HK-2 (cell line): Measurements from ENCODE around the gene SCAANT1.

ENCODE experiments used
- DNase-seq: peaks from one replicate; pipeline ENCODE4 v3.0.0-alpha.2; 2018; ENCODE audit not compliant: unreplicated experiment

Gene SCAANT1

GRCh38 chr3:63911873-63912767, at the start of gene SCAANT1:
Gene SCAANT1, minus strand, starts transcription at chr3:63912383.
- peak; percentile 83 for DNase-seq

GRCh38 chr3:63961891-63962290, 49.7 kb upstream of the SCAANT1 start:
- DNase-seq: no peak

- peak; percentile 36 for DNase-seq
These were observed 48.0 kb upstream of the SCAANT1 start for GRCh38 chr3:63960048-63960711.

GRCh38 chr3:63959146-63959545, 47.0 kb upstream of the SCAANT1 start:
- DNase-seq: no peak

- no peak for DNase-seq
These were observed 43.8 kb upstream of the SCAANT1 start for GRCh38 chr3:63955830-63956545.

- no peak for DNase-seq
These were observed 43.0 kb upstream of the SCAANT1 start for GRCh38 chr3:63955036-63955650.

GRCh38 chr3:63954182-63954581, 42.0 kb upstream of the SCAANT1 start:
- DNase-seq: no peak

GRCh38 chr3:63952248-63952594, 40.0 kb upstream of the SCAANT1 start:
- DNase-seq: no peak

GRCh38 chr3:63951492-63952247, 39.5 kb upstream of the SCAANT1 start:
- no peak for DNase-seq

GRCh38 chr3:63950698-63951097, 38.5 kb upstream of the SCAANT1 start:
- DNase-seq: no peak

- no peak for DNase-seq
These were observed 36.8 kb upstream of the SCAANT1 start for GRCh38 chr3:63949005-63949404.

- DNase-seq: no peak
These were observed 35.4 kb upstream of the SCAANT1 start for GRCh38 chr3:63947594-63947993.

GRCh38 chr3:63946753-63947152, 34.6 kb upstream of the SCAANT1 start:
- DNase-seq: no peak

- no peak for DNase-seq
These were observed 33.4 kb upstream of the SCAANT1 start for GRCh38 chr3:63945558-63946096.

GRCh38 chr3:63943678-63944077, 31.5 kb upstream of the SCAANT1 start:
- DNase-seq: no peak

- DNase-seq: no peak
These were observed 30.3 kb upstream of the SCAANT1 start for GRCh38 chr3:63942528-63942927.

GRCh38 chr3:63940389-63940757, 28.2 kb upstream of the SCAANT1 start:
- no peak for DNase-seq

GRCh38 chr3:63937661-63938651, 25.8 kb upstream of the SCAANT1 start:
- DNase-seq: no peak

GRCh38 chr3:63936925-63937324, 24.7 kb upstream of the SCAANT1 start:
- no peak for DNase-seq
